ENCODE measurements around the gene MYPOP. TPM values are rescaled to one million over a fixed set of nuclear protein-coding genes. Genes with fewer than 3 reads are reported as not detected.
A peak's percentile ranks its signal among the peaks of the same experiment; 100 is the strongest.

Gene MYPOP
- total and polyA plus RNA-seq, 2 donors (not counting 3 experiments of a cell fraction or from before 2014, with no cell fraction given) = 3.9 to 9.0 TPM

DNA sequence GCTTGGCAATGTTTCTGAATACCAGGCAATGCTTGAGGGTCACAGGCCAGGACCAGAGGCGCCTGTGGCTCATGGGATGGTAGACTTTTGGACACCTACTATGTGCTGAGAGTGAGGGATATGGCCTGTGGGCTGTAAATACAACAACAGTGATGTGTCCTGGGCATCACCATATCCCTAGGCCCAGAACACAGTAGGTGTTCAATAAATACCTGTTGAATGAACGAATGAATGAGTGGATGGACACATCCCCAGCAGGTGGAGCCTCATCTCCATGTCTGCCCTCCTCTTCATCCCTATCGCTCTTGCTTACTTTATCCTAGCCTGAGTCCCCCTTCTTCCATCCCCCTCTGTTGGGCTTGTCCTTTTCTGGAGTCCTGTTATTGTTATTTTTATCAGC is 28.6 kb upstream of the MYPOP start:
- POLR2A ChIA-PET = interaction anchor here (0.6 kb wide), 1 partner anchor 54 kb away, joined by 6 read pairs; no protein-coding TSS in a partner anchor
- CTCF ChIA-PET = no interaction called here
- TF ChIP-seq, protein P1, sequence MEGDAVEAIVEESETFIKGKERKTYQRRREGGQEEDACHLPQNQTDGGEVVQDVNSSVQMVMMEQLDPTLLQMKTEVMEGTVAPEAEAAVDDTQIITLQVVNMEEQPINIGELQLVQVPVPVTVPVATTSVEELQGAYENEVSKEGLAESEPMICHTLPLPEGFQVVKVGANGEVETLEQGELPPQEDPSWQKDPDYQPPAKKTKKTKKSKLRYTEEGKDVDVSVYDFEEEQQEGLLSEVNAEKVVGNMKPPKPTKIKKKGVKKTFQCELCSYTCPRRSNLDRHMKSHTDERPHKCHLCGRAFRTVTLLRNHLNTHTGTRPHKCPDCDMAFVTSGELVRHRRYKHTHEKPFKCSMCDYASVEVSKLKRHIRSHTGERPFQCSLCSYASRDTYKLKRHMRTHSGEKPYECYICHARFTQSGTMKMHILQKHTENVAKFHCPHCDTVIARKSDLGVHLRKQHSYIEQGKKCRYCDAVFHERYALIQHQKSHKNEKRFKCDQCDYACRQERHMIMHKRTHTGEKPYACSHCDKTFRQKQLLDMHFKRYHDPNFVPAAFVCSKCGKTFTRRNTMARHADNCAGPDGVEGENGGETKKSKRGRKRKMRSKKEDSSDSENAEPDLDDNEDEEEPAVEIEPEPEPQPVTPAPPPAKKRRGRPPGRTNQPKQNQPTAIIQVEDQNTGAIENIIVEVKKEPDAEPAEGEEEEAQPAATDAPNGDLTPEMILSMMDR (IDR thresholded peaks at IDR 0.05; ENCODE audit: extremely low read depth in 1 of 2, insufficient read depth in 1 of 2, low read depth in 1 of 2, low read length in 2 of 2) = peak in 1 of 2 donors; percentile 21
- TF ChIP-seq EZH2 (IDR thresholded peaks at IDR 0.05; ENCODE audit: borderline replicate concordance, low read depth, low read length, severe bottlenecking) = no peak
- Histone ChIP-seq H3K4me2 (ENCODE audit: insufficient read depth, low read length) (no peak overlapping the region), H3K27ac (ENCODE audit: insufficient read depth, low read depth, low read length) (no peak overlapping the region), H3K4me3 (replicated peaks in 1 of 3; ENCODE audit: insufficient read depth in 1 of 3, low read depth in 1 of 3, low read length in 3 of 3) (no peak overlapping the region), H2AFZ (ENCODE audit: low read depth, low read length) (no peak overlapping the region), H4K20me1 (replicated peaks; ENCODE audit: control insufficient read depth, extremely low read depth, insufficient read depth, low read length) (no peaks in the 10 kb centered on the region), H3K4me1 (ENCODE audit: control insufficient read depth, extremely low read depth, insufficient read depth, low read length) (peaks cover 6% of the 10 kb centered on the region), H3K9me3 (replicated peaks; ENCODE audit: control insufficient read depth, insufficient read depth, low read length) (no peaks in the 10 kb centered on the region), H3K79me2 (ENCODE audit: control insufficient read depth, insufficient read depth, low read length) (no peaks in the 10 kb centered on the region), H3K9me1 (replicated peaks; ENCODE audit: control insufficient read depth, extremely low read depth, insufficient read depth, low read length) (no peaks in the 10 kb centered on the region), H3K9ac (replicated peaks; ENCODE audit: extremely low read depth, insufficient read depth, low read length) (no peak overlapping the region), H3K36me3 (ENCODE audit: control insufficient read depth in 2 of 2, extremely low read depth in 1 of 2, insufficient read depth in 2 of 2, low read length in 2 of 2) (no peaks in the 10 kb centered on the region), H3K27me3 (ENCODE audit: control insufficient read depth in 2 of 2, insufficient read depth in 2 of 2, low read length in 2 of 2) (no peaks in the 10 kb centered on the region)
- intact Hi-C loops (cut with micrococcal nuclease) (no loop called here), dilution Hi-C loops (cut with MboI; ENCODE audit: extremely low pct_ligation_motif_present, low sequenced_read_pairs) (no loop called here)
- no peak for DNase-seq (ENCODE audit: low read depth, low spot score)
- peak; percentile 57 for FAIRE-seq
- BruUV-seq (replicated peaks) = no TSS peak

DNA sequence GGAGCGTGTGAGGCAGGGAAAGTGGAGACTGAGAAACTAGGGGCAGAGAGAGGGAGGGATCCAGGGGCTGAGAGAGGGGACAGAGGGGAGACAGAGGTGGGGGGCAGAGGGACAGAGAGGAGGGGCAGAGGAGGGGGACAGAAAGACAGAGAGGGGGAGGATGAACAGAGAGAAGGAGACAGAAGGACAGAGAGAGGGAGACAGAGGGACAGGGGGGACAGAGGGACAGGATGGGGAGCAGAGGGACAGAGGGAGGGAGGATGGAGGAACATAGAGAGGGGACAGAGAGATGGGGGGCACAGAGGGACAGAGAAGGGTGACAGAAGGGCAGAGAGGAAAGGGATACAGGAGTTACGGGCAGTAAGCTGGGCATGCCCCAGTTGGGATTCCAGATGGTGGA is 26.8 kb upstream of the MYPOP start:
- DNase-seq (ENCODE audit: low read depth, low spot score) = no peak
- no peaks in the 10 kb centered on the region for H3K79me2 ChIP-seq (ENCODE audit: control insufficient read depth, insufficient read depth, low read length)
- intact Hi-C loops (cut with micrococcal nuclease) = loop anchor here (5.0 kb wide), 2 partner anchors 88 to 283 kb away; no protein-coding TSS in a partner anchor
- H2AFZ ChIP-seq (ENCODE audit: low read depth, low read length) = no peak overlapping the region
- no peak overlapping the region for H3K4me2 ChIP-seq (ENCODE audit: insufficient read depth, low read length)
- ChIA-PET CTCF (interaction anchor here (1.1 kb wide), 1 partner anchor 88 kb away, joined by 3 read pairs; no protein-coding TSS in a partner anchor), POLR2A (no interaction called here)
- no peak overlapping the region for H3K27ac ChIP-seq (ENCODE audit: insufficient read depth, low read depth, low read length)
- no peak overlapping the region for H3K4me3 ChIP-seq (replicated peaks in 1 of 3; ENCODE audit: insufficient read depth in 1 of 3, low read depth in 1 of 3, low read length in 3 of 3)
- H3K36me3 ChIP-seq (ENCODE audit: control insufficient read depth in 2 of 2, extremely low read depth in 1 of 2, insufficient read depth in 2 of 2, low read length in 2 of 2) = no peaks in the 10 kb centered on the region
- BruUV-seq (replicated peaks) = no TSS peak
- no peak for FAIRE-seq
- no peaks in the 10 kb centered on the region for H3K9me3 ChIP-seq (replicated peaks; ENCODE audit: control insufficient read depth, insufficient read depth, low read length)
- TF ChIP-seq EZH2 (IDR thresholded peaks at IDR 0.05; ENCODE audit: borderline replicate concordance, low read depth, low read length, severe bottlenecking) = no peak
- no peak for TF ChIP-seq POLR2AphosphoS5 (IDR thresholded peaks at IDR 0.05; ENCODE audit: insufficient read depth, low read depth, low read length)
- TF ChIP-seq MYC (IDR thresholded peaks at IDR 0.05; ENCODE audit: low read depth, low read length) = no peak
- no peak for TF ChIP-seq POLR2A (IDR thresholded peaks at IDR 0.05; ENCODE audit: low read depth, low read length)
- no peak for TF ChIP-seq JUN (IDR thresholded peaks at IDR 0.05; ENCODE audit: borderline replicate concordance, insufficient read depth, insufficient read length, low read depth)
- TF ChIP-seq FOS (IDR thresholded peaks at IDR 0.05; ENCODE audit: borderline replicate concordance, insufficient read depth, low read length) = no peak
- TF ChIP-seq, protein P2, sequence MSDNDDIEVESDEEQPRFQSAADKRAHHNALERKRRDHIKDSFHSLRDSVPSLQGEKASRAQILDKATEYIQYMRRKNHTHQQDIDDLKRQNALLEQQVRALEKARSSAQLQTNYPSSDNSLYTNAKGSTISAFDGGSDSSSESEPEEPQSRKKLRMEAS (IDR thresholded peaks at IDR 0.05; ENCODE audit: insufficient read depth, insufficient read length) = no peak
- TF ChIP-seq, protein P1 (IDR thresholded peaks at IDR 0.05; ENCODE audit: extremely low read depth in 1 of 2, insufficient read depth in 1 of 2, low read depth in 1 of 2, low read length in 2 of 2) = no peak
- no peak for TF ChIP-seq GATA2 (IDR thresholded peaks at IDR 0.05; ENCODE audit: insufficient read depth, insufficient read length, low read depth, low read length)
- dilution Hi-C loops (cut with MboI; ENCODE audit: extremely low pct_ligation_motif_present, low sequenced_read_pairs) = no loop called here
- no peaks in the 10 kb centered on the region for H4K20me1 ChIP-seq (replicated peaks; ENCODE audit: control insufficient read depth, extremely low read depth, insufficient read depth, low read length)
- no peaks in the 10 kb centered on the region for H3K9me1 ChIP-seq (replicated peaks; ENCODE audit: control insufficient read depth, extremely low read depth, insufficient read depth, low read length)
- peaks cover 6% of the 10 kb centered on the region for H3K4me1 ChIP-seq (ENCODE audit: control insufficient read depth, extremely low read depth, insufficient read depth, low read length)
- no peak overlapping the region for H3K9ac ChIP-seq (replicated peaks; ENCODE audit: extremely low read depth, insufficient read depth, low read length)
- no peaks in the 10 kb centered on the region for H3K27me3 ChIP-seq (ENCODE audit: control insufficient read depth in 2 of 2, insufficient read depth in 2 of 2, low read length in 2 of 2)

Measured in endothelial cell of umbilical vein (primary cell).